Upper lobe of right lung (tissue), 1 donor: ENCODE results near the gene IP6K2. TPM values are rescaled to one million over a fixed set of nuclear protein-coding genes. Genes with fewer than 3 reads are reported as not detected.

ENCODE experiments used
- ATAC-seq: fragments of 200-7000 bp; cut with Tn5 transposase; one replicate; pipeline ENCODE4 v1.9.1; 2020; ENCODE audit warnings: mild to moderate bottlenecking, moderate library complexity
- DNase-seq: peaks from one replicate; pipeline ENCODE4 v3.0.0-alpha.2; 2020
- H3K27ac ChIP-seq: fragments of 200-600 bp; one replicate; pipeline ENCODE4 v1.8.0; 2022
- H3K27me3 ChIP-seq: fragments of 200-600 bp; one replicate; pipeline ENCODE4 v1.8.0; 2022; ENCODE audit warnings: mild to moderate bottlenecking
- H3K36me3 ChIP-seq: fragments of 200-600 bp; one replicate; pipeline ENCODE4 v1.8.0; 2022
- H3K4me1 ChIP-seq: fragments of 200-600 bp; one replicate; pipeline ENCODE4 v1.8.0; 2022
- H3K4me3 ChIP-seq: fragments of 200-600 bp; one replicate; pipeline ENCODE4 v1.8.0; 2022; ENCODE audit warnings: mild to moderate bottlenecking
- H3K9me3 ChIP-seq: fragments of 200-600 bp; one replicate; pipeline ENCODE4 v1.8.0; 2022
- intact Hi-C: fragments of 100-400 bp; cut with DNase I; formaldehyde crosslinking; loops from one replicate; pipeline ENCODE4 v1.11.0; 2022
- total RNA-seq: library from RNA; stranded (reverse); fragmentation: NEBNext Ultra II Directional; extraction: Animal tissue kit (Norgen Biotek cat#: 25700); gene quantifications from one replicate; pipeline ENCODE4 v1.2.1, GENCODE V29; 2021
- TF ChIP-seq, protein P1 (sequence below): fragments of 200-600 bp; IDR thresholded peaks from one replicate; pipeline ENCODE4 v1.8.0; 2022; ENCODE audit warnings: antibody characterized with exemption
- donor health status: DM: no; HTN: yes; CAD: no; lungs with severe emphysema.

IP6K2 gene
- total RNA-seq, 1 donor from 2014 or later, result 44.2 TPM

GRCh38 chr3:48655606-48656005 lies 61.4 kb downstream of the IP6K2 start:
- ATAC-seq (peak; percentile 1), DNase-seq (no peak)
- Histone ChIP-seq H3K4me1 (peaks cover 7% of the 10 kb centered on the region), H3K4me3 (peak overlapping the region; percentile 64), H3K9me3 (no peaks in the 10 kb centered on the region), H3K27ac (peak overlapping the region; percentile 61), H3K27me3 (peaks cover 3% of the 10 kb centered on the region), H3K36me3 (no peaks in the 10 kb centered on the region)
- intact Hi-C loops, result no loop called here
- TF ChIP-seq, protein P1, sequence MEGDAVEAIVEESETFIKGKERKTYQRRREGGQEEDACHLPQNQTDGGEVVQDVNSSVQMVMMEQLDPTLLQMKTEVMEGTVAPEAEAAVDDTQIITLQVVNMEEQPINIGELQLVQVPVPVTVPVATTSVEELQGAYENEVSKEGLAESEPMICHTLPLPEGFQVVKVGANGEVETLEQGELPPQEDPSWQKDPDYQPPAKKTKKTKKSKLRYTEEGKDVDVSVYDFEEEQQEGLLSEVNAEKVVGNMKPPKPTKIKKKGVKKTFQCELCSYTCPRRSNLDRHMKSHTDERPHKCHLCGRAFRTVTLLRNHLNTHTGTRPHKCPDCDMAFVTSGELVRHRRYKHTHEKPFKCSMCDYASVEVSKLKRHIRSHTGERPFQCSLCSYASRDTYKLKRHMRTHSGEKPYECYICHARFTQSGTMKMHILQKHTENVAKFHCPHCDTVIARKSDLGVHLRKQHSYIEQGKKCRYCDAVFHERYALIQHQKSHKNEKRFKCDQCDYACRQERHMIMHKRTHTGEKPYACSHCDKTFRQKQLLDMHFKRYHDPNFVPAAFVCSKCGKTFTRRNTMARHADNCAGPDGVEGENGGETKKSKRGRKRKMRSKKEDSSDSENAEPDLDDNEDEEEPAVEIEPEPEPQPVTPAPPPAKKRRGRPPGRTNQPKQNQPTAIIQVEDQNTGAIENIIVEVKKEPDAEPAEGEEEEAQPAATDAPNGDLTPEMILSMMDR, result no peak

DNA sequence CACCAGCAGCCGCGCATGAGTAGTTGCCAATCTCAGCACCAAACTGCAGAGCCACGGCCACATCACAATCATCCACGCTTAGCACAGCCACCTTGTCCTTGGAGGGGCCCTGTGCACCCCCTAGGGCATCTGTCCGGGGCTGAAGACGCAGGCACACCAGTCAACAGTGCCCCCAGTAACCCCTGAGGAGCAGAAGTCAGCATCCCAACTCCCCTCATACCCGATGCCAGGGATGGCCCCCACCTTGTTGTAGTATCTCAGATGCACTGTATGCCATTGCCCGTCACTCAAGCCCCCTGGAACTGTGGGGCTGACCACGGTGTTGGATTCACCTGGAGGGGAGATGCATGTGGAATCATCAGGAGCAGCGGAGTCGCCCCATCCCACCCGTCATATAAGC lies 62.0 kb downstream of the IP6K2 start:
- no peak for ATAC-seq
- no peak for DNase-seq
- TF ChIP-seq, protein P1, result no peak
- intact Hi-C loops, result no loop called here
- Histone ChIP-seq H3K27me3 (no peaks in the 10 kb centered on the region), H3K9me3 (no peaks in the 10 kb centered on the region), H3K4me3 (no peak overlapping the region), H3K4me1 (peaks cover 7% of the 10 kb centered on the region), H3K36me3 (no peaks in the 10 kb centered on the region), H3K27ac (no peak overlapping the region)

DNA sequence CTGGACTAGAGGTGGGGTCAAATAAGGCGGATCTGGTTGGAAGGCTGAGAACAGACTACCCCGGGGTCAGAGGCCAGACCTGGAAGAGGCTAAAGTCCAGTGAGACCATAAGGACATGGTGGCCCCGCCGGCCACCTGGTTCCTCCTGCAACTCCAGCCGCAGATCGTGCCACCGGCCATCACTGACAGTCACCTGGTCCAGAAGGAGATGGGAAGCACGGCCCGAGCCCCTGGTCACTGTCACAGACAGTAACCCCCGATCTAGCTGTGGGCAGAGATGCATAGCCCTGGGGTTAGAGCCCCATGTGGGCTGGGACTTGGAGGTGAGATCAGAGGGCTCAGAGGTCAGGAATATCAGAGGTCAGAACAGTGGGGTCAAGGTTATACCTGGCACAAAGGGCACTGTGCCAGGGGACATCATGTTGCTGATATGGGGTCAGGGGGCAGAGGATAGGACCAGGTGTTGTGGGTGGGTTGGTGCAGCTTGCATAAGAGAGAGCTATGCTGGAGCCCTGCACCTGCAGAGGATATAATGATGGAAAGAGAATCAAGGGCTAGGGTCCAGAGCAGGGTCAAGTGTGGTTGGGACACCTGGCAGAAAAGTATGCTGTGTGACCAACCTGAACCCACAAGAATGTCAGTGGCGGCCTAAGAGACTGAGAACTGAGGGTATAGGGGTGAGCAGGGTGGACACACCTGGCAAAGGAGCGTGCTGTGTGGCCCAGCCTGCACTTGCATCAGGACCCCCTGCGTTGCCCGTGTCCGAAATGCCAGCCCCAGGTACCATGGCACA lies 63.9 kb downstream of the IP6K2 start:
- Histone ChIP-seq H3K36me3 (no peaks in the 10 kb centered on the region), H3K9me3 (no peaks in the 10 kb centered on the region), H3K27ac (no peak overlapping the region), H3K4me3 (no peak overlapping the region), H3K4me1 (peaks cover 7% of the 10 kb centered on the region), H3K27me3 (no peaks in the 10 kb centered on the region)
- no peak for ATAC-seq
- DNase-seq, result no peak
- intact Hi-C loops, result no loop called here
- TF ChIP-seq, protein P1, result no peak

DNA sequence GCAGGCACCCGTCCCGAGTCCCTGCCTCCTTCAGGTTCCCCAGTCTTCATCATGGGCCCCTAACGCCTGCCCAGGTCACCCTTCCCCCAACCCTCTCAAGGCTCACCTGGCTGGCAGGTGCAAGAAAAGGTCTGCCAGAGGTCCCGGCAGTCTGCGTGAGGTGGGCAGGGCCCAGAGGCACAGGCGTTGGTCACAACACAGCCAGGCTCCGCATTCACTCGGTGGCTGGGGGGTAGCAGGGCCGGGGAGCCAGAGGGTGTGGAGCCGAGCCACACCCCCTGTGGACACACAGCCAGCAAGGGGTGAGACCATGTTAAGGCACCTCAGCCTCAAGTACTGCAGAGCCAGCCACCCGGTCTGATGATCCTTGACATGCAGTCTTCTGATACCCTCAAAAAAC lies 65.2 kb downstream of the IP6K2 start:
- intact Hi-C loops, result no loop called here
- Histone ChIP-seq H3K9me3 (no peaks in the 10 kb centered on the region), H3K4me3 (no peak overlapping the region), H3K27me3 (no peaks in the 10 kb centered on the region), H3K4me1 (peaks cover 5% of the 10 kb centered on the region), H3K36me3 (no peaks in the 10 kb centered on the region), H3K27ac (no peak overlapping the region)
- TF ChIP-seq, protein P1, result no peak
- ATAC-seq, result no peak
- DNase-seq, result no peak

GRCh38 chr3:48650723-48651122 lies 66.3 kb downstream of the IP6K2 start:
- Histone ChIP-seq H3K27ac (no peak overlapping the region), H3K9me3 (no peaks in the 10 kb centered on the region), H3K36me3 (no peaks in the 10 kb centered on the region), H3K4me1 (no peaks in the 10 kb centered on the region), H3K4me3 (no peak overlapping the region), H3K27me3 (no peaks in the 10 kb centered on the region)
- ATAC-seq (no peak), DNase-seq (no peak)
- TF ChIP-seq, protein P1, result no peak
- intact Hi-C loops, result no loop called here
